Neural cell (in vitro differentiated cells): ENCODE results near the gene ALB.

ENCODE experiments used
- CTCF ChIP-seq: fragments of 450-650 bp; IDR thresholded peaks from 2 replicates; pipeline ENCODE4 v1.5.1; 2014; ENCODE audit warnings: antibody characterized with exemption, mild to moderate bottlenecking, moderate library complexity; ENCODE audit not compliant: poor library complexity, severe bottlenecking
- MXI1 ChIP-seq: fragments of 450-650 bp; conservative IDR thresholded peaks from 2 replicates; pipeline ENCODE4 v1.6.1; 2014; ENCODE audit warnings: antibody characterized with exemption, mild to moderate bottlenecking; ENCODE audit not compliant: poor library complexity, severe bottlenecking

GRCh38 chr4:73419106-73420038 is 15.3 kb downstream of the ALB start:
- no peak for TF ChIP-seq CTCF
- no peak for TF ChIP-seq MXI1
